Measurements from ENCODE around the gene LRRC36. TPM values are rescaled to one million over a fixed set of nuclear protein-coding genes. Genes with fewer than 3 reads are reported as not detected.

Gene LRRC36
- total and polyA plus RNA-seq, 9 of the 15 experiments (the other 6 are each of a cell fraction or from before 2014, with no cell fraction given) = 0.09 to 0.40 (median 0.17) TPM; not detected in 1

GRCh38 chr16:67399218-67399733 is 72.7 kb downstream of the LRRC36 start (continued):
- TF ChIP-seq MTF1 (CRISPR knock-in tag; IDR thresholded peaks at IDR 0.05; ENCODE audit: borderline replicate concordance) (no peak), IRF9 (tag; IDR thresholded peaks at IDR 0.05) (no peak), ETS2 (tag; IDR thresholded peaks at IDR 0.05; ENCODE audit: borderline replicate concordance, poor library complexity, severe bottlenecking) (no peak), ZBTB33 (CRISPR knock-in tag; IDR thresholded peaks at IDR 0.05) (peak; percentile 24; the same call in 1 of the 2 replicates), NR2F6 (CRISPR knock-in tag; IDR thresholded peaks at IDR 0.05) (no peak), RBFOX2 (IDR thresholded peaks at IDR 0.05; ENCODE audit: low read depth, low read length) (0 out of 2 replicates have a peak, but pooled peaks have one; percentile 20), ZC3H8 (IDR thresholded peaks at IDR 0.05) (no peak), FOXA1 (IDR thresholded peaks at IDR 0.05; ENCODE audit: borderline replicate concordance) (no peak), RB1 (IDR thresholded peaks at IDR 0.05; ENCODE audit: low read depth) (peak; percentile 60; the same call in 1 of the 2 replicates), ZNF407 (IDR thresholded peaks at IDR 0.05; ENCODE audit: low read depth) (no peak), NFRKB (IDR thresholded peaks at IDR 0.05; ENCODE audit: low read depth) (no peak), ZNF445 (CRISPR knock-in tag; IDR thresholded peaks at IDR 0.05; ENCODE audit: low read depth) (no peak), BACH1 (tag; IDR thresholded peaks at IDR 0.05) (no peak), ZC3H4 (CRISPR knock-in tag; IDR thresholded peaks at IDR 0.05; ENCODE audit: borderline replicate concordance) (no peak), NFXL1 (CRISPR knock-in tag; IDR thresholded peaks at IDR 0.05) (no peak), SRF (CRISPR knock-in tag; IDR thresholded peaks at IDR 0.05) (no peak), MTA1 (IDR thresholded peaks at IDR 0.05; ENCODE audit: borderline replicate concordance) (no peak)

Measured in K562 (cell line).